22Rv1 (cell line): Measurements from ENCODE around the gene KLHDC4.
A peak's percentile ranks its signal among the peaks of the same experiment; 100 is the strongest.

ENCODE experiments used
- H3K27ac ChIP-seq: fragments of 450-650 bp; 2 replicates; pipeline ENCODE4 v1.5.1; 2017
- ZFX ChIP-seq: fragments of 450-650 bp; IDR thresholded peaks from 2 replicates; pipeline ENCODE4 v1.6.1; 2017; ENCODE audit warnings: antibody characterized with exemption, borderline replicate concordance
- TF ChIP-seq, protein P1 (sequence below): fragments of 450-650 bp; IDR thresholded peaks from 2 replicates; pipeline ENCODE4 v1.5.1; 2017; ENCODE audit warnings: mild to moderate bottlenecking

The KLHDC4 gene

DNA sequence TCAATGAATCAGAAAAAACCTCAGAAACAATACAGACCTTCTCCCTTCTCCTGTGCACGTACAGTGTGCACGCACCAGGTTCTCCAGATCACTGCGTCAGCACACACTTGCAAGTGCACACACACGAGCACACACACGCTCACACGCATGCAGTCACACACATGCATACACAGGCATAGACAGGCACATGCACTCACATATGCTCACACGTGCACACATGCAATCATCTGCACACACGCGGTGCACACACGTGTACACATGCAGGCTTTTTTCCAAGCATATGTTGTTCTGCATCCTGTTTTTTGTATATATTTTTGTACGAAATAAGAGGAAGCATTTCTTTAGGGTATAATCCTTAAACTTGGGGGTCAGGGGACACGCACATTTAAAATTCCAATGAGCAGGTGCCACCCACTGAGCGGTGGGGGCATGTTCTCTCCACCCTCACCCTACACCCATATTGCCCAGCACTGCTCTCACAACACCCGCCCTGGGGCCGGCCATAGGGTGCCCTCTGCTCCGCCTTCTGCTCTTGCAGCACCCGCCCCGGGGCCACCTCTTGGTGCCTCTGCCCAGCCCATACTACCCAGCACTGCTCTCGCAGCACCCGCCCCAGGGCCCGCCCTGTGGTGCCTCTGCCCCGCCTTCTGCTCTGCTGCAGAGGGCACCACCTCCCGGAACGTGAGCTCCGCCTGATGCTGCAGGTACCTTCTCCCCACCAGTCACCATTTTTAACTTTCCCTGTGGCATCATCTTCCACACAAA is 20.9 kb downstream of the KLHDC4 start:
- H3K27ac ChIP-seq, result peak overlapping the region; percentile 44
- TF ChIP-seq, protein P1, sequence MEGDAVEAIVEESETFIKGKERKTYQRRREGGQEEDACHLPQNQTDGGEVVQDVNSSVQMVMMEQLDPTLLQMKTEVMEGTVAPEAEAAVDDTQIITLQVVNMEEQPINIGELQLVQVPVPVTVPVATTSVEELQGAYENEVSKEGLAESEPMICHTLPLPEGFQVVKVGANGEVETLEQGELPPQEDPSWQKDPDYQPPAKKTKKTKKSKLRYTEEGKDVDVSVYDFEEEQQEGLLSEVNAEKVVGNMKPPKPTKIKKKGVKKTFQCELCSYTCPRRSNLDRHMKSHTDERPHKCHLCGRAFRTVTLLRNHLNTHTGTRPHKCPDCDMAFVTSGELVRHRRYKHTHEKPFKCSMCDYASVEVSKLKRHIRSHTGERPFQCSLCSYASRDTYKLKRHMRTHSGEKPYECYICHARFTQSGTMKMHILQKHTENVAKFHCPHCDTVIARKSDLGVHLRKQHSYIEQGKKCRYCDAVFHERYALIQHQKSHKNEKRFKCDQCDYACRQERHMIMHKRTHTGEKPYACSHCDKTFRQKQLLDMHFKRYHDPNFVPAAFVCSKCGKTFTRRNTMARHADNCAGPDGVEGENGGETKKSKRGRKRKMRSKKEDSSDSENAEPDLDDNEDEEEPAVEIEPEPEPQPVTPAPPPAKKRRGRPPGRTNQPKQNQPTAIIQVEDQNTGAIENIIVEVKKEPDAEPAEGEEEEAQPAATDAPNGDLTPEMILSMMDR, result no peak
- no peak for TF ChIP-seq ZFX

DNA sequence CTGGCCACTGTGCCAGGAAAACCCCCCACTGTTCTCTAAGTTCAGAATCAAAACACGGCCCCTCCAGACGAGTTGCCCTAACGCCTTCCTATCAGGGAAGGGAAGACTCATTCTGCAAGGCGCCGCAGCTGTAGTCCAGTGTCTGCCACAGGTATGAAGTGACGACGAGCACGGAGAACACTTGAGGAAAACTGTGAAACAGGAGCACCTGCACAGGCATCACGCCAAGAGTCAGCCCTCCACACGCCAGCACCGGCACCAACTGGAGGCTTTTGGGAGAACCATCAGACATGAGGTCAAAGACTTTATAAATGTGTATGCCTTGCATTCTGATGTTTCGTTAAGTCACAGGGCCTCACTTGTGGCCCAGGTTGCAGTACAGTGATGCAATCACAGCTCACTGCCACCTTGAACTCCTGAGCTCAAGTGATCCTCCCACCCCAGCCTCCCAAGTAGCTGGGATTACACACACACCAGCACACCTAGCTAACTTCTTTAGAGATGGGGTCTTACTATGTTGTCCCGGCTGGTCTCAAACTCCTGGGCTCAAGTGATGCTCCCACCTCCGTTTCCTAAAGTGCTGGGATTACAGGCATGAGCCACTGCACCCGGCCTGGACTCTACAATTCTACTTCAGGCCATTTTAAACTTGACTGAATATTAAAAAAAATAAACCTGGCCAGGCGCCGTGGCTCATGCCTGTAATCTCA is 22.9 kb downstream of the KLHDC4 start:
- no peak overlapping the region for H3K27ac ChIP-seq
- TF ChIP-seq ZFX, result no peak
- TF ChIP-seq, protein P1, result no peak

DNA sequence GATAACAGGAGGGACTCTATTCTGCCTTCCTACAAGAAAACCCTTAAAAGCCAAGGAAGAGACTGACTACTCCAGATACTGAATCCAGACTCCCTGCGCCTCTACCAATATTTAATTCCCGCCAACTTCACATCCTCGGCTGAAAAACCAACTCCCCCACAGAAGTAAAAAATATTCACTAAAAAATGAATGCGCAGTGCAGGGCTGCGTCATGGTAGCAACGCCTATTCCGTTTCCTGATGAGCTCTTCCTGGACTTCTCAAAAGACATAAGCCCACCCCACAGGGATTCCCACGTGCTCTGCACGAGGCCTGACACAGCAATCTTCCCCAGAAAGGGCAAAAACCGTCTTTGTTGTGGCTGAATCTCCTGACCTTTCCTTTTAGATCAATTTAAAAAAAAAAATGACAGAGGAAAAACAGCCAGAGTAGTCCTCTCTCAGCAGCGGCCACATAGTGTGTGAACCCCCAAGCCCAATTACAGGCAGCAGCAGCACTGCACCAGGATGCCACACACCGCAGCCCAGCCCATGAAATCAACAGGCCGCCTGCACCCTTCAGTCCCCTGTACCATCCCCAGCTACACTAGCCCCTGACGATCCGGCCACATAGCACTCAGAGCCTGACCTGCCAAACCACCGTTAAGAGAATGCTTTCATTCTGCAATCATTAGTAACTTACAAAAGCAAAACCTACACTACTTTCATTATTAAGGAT is 23.9 kb downstream of the KLHDC4 start:
- TF ChIP-seq ZFX, result no peak
- TF ChIP-seq, protein P1, result no peak
- H3K27ac ChIP-seq, result no peak overlapping the region

DNA sequence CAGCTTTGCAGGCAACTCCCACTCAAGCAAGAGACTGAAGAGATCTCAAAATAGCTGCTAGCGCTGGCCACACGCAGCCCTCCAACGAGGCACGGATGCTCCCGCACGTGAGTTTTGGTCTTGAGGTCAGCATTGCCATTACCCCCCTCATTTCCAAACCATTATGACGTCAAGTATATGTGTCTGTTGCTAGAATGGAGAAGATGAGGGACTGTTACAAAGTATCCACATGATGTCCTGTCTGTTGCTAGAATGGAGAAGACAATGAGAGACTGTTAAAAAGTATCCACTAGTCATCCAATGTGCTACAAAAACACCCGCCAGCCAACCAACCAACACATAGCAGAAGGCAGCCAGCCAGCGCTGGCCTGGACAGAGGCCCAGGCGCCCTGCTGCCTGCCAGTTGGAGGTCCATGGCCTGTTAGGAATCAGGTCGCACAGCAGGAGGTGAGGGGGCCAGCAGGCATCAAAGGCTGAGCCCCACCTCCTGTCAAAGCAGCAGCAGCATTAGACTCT is 24.8 kb downstream of the KLHDC4 start:
- no peak overlapping the region for H3K27ac ChIP-seq
- TF ChIP-seq ZFX, result no peak
- TF ChIP-seq, protein P1, result no peak

DNA sequence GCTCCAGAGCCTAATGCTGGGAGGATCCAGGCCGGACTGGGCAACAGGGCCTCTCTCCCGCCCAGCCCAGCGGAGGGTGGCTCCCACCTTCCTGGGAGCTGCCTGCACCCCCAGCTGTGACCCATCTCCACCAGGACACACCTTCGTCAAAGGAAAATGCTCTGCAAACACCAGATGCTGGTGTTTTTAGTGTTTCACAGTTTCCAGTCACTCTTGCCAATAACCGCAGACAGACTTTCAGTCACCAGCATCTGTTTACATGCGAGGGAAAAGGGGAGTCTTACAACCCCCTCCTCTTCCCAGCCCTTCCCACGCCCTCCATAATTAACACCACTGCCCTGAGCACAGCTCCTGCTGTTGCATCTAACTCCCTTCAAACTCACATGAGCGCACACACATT is 25.3 kb downstream of the KLHDC4 start:
- TF ChIP-seq, protein P1, result no peak
- no peak for TF ChIP-seq ZFX
- H3K27ac ChIP-seq, result no peak overlapping the region

DNA sequence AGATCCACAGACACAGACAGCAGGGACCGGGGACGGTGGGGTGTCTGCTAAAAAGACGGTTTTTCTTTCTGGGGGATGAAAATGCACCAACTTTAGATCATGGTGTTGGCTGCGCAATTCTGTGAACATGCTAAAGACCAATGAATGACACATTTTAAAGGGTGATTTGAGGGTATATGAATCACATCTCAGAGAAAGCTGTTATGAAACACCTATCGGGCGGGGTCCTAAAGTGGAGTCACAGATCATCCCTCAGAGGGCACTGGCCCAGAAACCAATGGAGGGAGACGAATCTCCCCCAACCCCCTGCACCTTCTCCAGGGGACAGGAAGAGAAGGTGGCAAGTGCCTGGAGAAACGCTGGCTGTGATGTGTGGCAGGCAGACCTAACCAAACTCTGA is 26.0 kb downstream of the KLHDC4 start:
- H3K27ac ChIP-seq, result no peak overlapping the region
- TF ChIP-seq, protein P1, result no peak
- TF ChIP-seq ZFX, result no peak
